K562 (cell line): ENCODE data around the gene RYR1. TPM values are rescaled to one million over a fixed set of nuclear protein-coding genes. Genes with fewer than 3 reads are reported as not detected.

ENCODE experiments used
- ATF7 ChIP-seq: fragments of 450-650 bp; IDR thresholded peaks from 2 replicates; pipeline ENCODE4 v1.7.1; 2014; ENCODE audit warnings: mild to moderate bottlenecking, moderate library complexity
- CHD4 ChIP-seq: fragments of 200-600 bp; sonication (generic); IDR thresholded peaks from 3 replicates; pipeline ENCODE4 v1.6.1; 2012; ENCODE audit warnings: low read depth, mild to moderate bottlenecking, mixed read lengths, low read length, inconsistent platforms; ENCODE audit not compliant: insufficient read depth, insufficient replicate concordance, poor library complexity, severe bottlenecking
- DIDO1 ChIP-seq: fragments of 450-650 bp; IDR thresholded peaks from 2 replicates; pipeline ENCODE4 v1.6.1; 2016; ENCODE audit warnings: low read depth, missing biosample characterization, missing genetic modification characterization
- FOXP1 ChIP-seq: sonication (generic); formaldehyde crosslinking; IDR thresholded peaks from 2 replicates; pipeline ENCODE4 v1.8.0; 2022; ENCODE audit warnings: mild to moderate bottlenecking, missing genetic modification reagents
- HDAC2 ChIP-seq: fragments of 450-650 bp; IDR thresholded peaks from 2 replicates; pipeline ENCODE4 v1.6.1; 2016; ENCODE audit warnings: mild to moderate bottlenecking
- HMG20B ChIP-seq: fragments of 250-450 bp; sonication (Bioruptor Pico); IDR thresholded peaks from 2 replicates; pipeline ENCODE4 v1.5.0; 2021; ENCODE audit warnings: mild to moderate bottlenecking
- KDM4B ChIP-seq, 2 experiments: fragments of 450-650 bp in 1 of 2; sonication (generic) in 1 of 2; IDR thresholded peaks; 2 replicates each; pipeline ENCODE4 v1.6.1; 2016 to 2017; ENCODE audit warnings: borderline replicate concordance in 2 of 2, antibody characterized with exemption in 1 of 2, low read depth in 1 of 2, mild to moderate bottlenecking in 1 of 2
- MYNN ChIP-seq, 2 experiments: sonication (generic); formaldehyde crosslinking in 1 of 2; IDR thresholded peaks; 2 replicates each; pipeline versions ENCODE4 v1.5.0 to v1.6.1; 2016 to 2020; ENCODE audit warnings: antibody characterized with exemption in 1 of 2, missing genetic modification reagents in 1 of 2
- NCOR1 ChIP-seq: fragments of 450-650 bp; IDR thresholded peaks from 2 replicates; pipeline ENCODE4 v1.6.1; 2016; ENCODE audit warnings: mild to moderate bottlenecking, moderate library complexity
- PTRF ChIP-seq: fragments of 450-650 bp; IDR thresholded peaks from 2 replicates; pipeline ENCODE4 v1.6.1; 2016; ENCODE audit warnings: mild to moderate bottlenecking, missing genetic modification characterization, missing compliant biosample characterization
- RBFOX2 ChIP-seq: fragments of 200-400 bp; formaldehyde crosslinking; IDR thresholded peaks from 2 replicates; pipeline ENCODE4 v1.6.1; 2017; ENCODE audit warnings: low read depth, mild to moderate bottlenecking, low read length, moderate library complexity
- TAF7 ChIP-seq: fragments of 450-650 bp; IDR thresholded peaks from 2 replicates; pipeline ENCODE4 v1.6.1; 2016; ENCODE audit warnings: missing genetic modification characterization, missing compliant biosample characterization
- ZBTB8A ChIP-seq: fragments of 450-650 bp; IDR thresholded peaks from 2 replicates; pipeline ENCODE4 v1.6.1; 2018; ENCODE audit warnings: mild to moderate bottlenecking, moderate library complexity; ENCODE audit not compliant: partially characterized antibody
- ZNF23 ChIP-seq: fragments of 250-450 bp; sonication (Bioruptor Pico); IDR thresholded peaks from 2 replicates; pipeline ENCODE4 v1.4.0; 2020; ENCODE audit warnings: mild to moderate bottlenecking
- ZNF253 ChIP-seq: fragments of 250-450 bp; sonication (Bioruptor Pico); conservative IDR thresholded peaks from 2 replicates; pipeline ENCODE4 v1.6.1; 2021; ENCODE audit warnings: mild to moderate bottlenecking
- ZNF717 ChIP-seq: fragments of 250-450 bp; sonication (Bioruptor Pico); IDR thresholded peaks from 2 replicates; pipeline ENCODE4 v1.5.0; 2021
- polyA plus RNA-seq, 8 experiments: library from polyadenylated mRNA; depleted of rRNA in 4 of 8; stranded (reverse) in 5 of 8; unstranded in 3 of 8; fragments of >200 nt; fragmentation: Nextera tagmentation in 2 of 8; fragmentation: Illumina TruSeq in 1 of 8; extraction: Ambion mirVana in 2 of 8; extraction: Trizol in 1 of 8; gene quantifications; 2 replicates each; pipeline versions ENCODE4 v1.2.1 to v1.2.3, GENCODE V29; 2011 to 2014; ENCODE audit warnings: inconsistent platforms in 1 of 8, missing spikeins in 1 of 8
- total RNA-seq, 7 experiments: library from RNA; depleted of rRNA in 6 of 7; stranded (reverse); fragments of >200 nt in 6 of 7; fragmentation: Illumina TruSeq in 2 of 7; extraction: Trizol in 2 of 7; gene quantifications; 2 replicates each; pipeline versions ENCODE4 v1.2.1 to v1.2.3, GENCODE V29; 2011 to 2021; ENCODE audit warnings: low replicate concordance in 1 of 7
- TF ChIP-seq, protein P1 (sequence below), 2 experiments: fragments of 450-650 bp; conservative IDR thresholded peaks; 2 replicates each; pipeline ENCODE4 v1.6.1; 2017; ENCODE audit warnings: mild to moderate bottlenecking in 2 of 2, moderate library complexity in 2 of 2
- TF ChIP-seq, protein P2 (sequence below): sonication (generic); formaldehyde crosslinking; IDR thresholded peaks from 2 replicates; pipeline ENCODE4 v1.8.0; 2022; ENCODE audit warnings: mild to moderate bottlenecking, missing genetic modification reagents
- TF ChIP-seq, protein P3 (sequence below): conservative IDR thresholded peaks from 2 replicates; pipeline ENCODE4 v1.6.1; 2011; ENCODE audit warnings: low read depth, mild to moderate bottlenecking, low read length; ENCODE audit not compliant: control insufficient read depth
- TF ChIP-seq, protein P4 (sequence below), 3 experiments: IDR thresholded peaks in 2 of 3; conservative IDR thresholded peaks in 1 of 3; 2 replicates each; pipeline ENCODE4 v1.5.1; 2011 to 2012; ENCODE audit warnings: low read length in 3 of 3, mild to moderate bottlenecking in 3 of 3, control low read depth in 2 of 3, improper control_type of control experiment in 1 of 3, inconsistent platforms in 1 of 3, low read depth in 1 of 3, mixed read lengths in 1 of 3, moderate library complexity in 1 of 3; ENCODE audit not compliant: insufficient read depth in 2 of 3
- TF ChIP-seq, protein P5 (sequence below), 2 experiments: IDR thresholded peaks; 2 replicates each; pipeline ENCODE4 v1.6.1; 2011; ENCODE audit warnings: borderline replicate concordance in 1 of 2, control low read depth in 1 of 2, low read depth in 1 of 2, low read length in 1 of 2, mild to moderate bottlenecking in 1 of 2, mixed read lengths in 1 of 2, moderate library complexity in 1 of 2; ENCODE audit not compliant: insufficient read depth in 1 of 2, insufficient read length in 1 of 2, poor library complexity in 1 of 2, severe bottlenecking in 1 of 2; ENCODE audit errors: extremely low read depth in 1 of 2

The RYR1 gene
- total and polyA plus RNA-seq, 9 of the 15 experiments (the other 6 are each of a cell fraction or from before 2014, with no cell fraction given): 0.11 to 7.4 (median 3.7) TPM

DNA sequence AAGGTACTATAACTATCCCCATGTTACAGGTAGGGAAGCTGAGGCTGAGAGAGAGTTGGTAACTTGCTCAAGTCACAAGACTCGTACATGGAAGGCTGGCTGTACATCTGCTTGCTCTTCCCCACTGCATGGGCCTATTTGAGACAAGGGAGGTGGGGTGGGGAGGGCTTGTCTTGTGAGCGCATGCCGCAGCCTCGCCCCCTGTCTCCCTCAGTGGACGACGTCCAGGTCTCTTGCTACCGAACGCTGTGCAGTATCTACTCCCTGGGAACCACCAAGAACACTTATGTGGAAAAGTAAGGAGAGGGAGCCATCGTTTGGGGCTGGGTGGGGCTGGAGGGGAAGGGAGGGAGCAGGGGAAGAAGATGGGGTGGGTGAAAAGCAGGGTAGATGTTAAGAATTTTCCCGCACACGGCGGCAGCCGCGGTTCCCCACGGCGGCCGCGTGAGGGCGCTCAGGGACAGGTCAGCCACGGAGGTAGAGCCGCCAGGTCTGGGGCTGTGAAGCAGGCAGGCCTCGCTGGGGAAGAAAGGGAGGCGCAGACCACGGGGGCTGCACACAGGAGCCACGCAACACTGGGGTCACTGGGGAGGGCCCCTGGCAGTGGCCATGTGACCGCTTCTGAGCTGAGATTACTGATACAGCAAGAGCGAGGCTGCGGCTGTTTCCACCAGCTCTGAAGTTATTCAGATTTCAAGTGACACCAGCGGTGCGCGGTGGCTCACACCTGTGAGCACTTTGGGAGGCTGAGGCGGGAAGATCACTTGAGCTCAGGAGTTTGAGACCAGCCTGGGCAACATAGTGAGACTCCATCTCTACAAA, 81.5 kb downstream of the RYR1 start (continued):
- TF ChIP-seq, protein P1, sequence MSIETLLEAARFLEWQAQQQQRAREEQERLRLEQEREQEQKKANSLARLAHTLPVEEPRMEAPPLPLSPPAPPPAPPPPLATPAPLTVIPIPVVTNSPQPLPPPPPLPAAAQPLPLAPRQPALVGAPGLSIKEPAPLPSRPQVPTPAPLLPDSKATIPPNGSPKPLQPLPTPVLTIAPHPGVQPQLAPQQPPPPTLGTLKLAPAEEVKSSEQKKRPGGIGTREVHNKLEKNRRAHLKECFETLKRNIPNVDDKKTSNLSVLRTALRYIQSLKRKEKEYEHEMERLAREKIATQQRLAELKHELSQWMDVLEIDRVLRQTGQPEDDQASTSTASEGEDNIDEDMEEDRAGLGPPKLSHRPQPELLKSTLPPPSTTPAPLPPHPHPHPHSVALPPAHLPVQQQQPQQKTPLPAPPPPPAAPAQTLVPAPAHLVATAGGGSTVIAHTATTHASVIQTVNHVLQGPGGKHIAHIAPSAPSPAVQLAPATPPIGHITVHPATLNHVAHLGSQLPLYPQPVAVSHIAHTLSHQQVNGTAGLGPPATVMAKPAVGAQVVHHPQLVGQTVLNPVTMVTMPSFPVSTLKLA (conservative IDR thresholded peaks at IDR 0.05): peak in 1 of 2 experiments; percentile 38; a peak in 1 of 4 replicates
- TF ChIP-seq ZNF253 (CRISPR knock-in tag): no peak
- no peak for TF ChIP-seq DIDO1 (tag)
- no peak for TF ChIP-seq ATF7
- TF ChIP-seq RBFOX2: no peak
- no peak for TF ChIP-seq MYNN (IDR thresholded peaks at IDR 0.05)
- TF ChIP-seq MYNN (CRISPR knock-in tag; IDR thresholded peaks at IDR 0.05): no peak
- TF ChIP-seq CHD4: no peak
- TF ChIP-seq PTRF (tag): no peak
- no peak for TF ChIP-seq HMG20B (CRISPR knock-in tag)
- TF ChIP-seq ZNF717 (CRISPR knock-in tag): no peak
- TF ChIP-seq KDM4B (IDR thresholded peaks at IDR 0.05; ENCODE audit: borderline replicate concordance in 2 of 2, low read depth in 1 of 2): 0 out of 4 replicates have a peak, but pooled peaks of 1 of the 2 experiments have one; percentile 29
- TF ChIP-seq FOXP1 (CRISPR knock-in tag): no peak
- TF ChIP-seq, protein P2, sequence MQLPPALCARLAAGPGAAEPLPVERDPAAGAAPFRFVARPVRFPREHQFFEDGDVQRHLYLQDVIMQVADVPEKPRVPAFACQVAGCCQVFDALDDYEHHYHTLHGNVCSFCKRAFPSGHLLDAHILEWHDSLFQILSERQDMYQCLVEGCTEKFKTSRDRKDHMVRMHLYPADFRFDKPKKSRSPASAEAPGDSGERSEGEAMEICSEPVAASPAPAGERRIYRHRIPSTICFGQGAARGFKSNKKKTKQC: no peak
- no peak for TF ChIP-seq NCOR1
- no peak for TF ChIP-seq TAF7
- TF ChIP-seq ZNF23 (CRISPR knock-in tag): no peak
- TF ChIP-seq, protein P3, sequence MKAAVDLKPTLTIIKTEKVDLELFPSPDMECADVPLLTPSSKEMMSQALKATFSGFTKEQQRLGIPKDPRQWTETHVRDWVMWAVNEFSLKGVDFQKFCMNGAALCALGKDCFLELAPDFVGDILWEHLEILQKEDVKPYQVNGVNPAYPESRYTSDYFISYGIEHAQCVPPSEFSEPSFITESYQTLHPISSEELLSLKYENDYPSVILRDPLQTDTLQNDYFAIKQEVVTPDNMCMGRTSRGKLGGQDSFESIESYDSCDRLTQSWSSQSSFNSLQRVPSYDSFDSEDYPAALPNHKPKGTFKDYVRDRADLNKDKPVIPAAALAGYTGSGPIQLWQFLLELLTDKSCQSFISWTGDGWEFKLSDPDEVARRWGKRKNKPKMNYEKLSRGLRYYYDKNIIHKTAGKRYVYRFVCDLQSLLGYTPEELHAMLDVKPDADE: no peak
- TF ChIP-seq, protein P4, sequence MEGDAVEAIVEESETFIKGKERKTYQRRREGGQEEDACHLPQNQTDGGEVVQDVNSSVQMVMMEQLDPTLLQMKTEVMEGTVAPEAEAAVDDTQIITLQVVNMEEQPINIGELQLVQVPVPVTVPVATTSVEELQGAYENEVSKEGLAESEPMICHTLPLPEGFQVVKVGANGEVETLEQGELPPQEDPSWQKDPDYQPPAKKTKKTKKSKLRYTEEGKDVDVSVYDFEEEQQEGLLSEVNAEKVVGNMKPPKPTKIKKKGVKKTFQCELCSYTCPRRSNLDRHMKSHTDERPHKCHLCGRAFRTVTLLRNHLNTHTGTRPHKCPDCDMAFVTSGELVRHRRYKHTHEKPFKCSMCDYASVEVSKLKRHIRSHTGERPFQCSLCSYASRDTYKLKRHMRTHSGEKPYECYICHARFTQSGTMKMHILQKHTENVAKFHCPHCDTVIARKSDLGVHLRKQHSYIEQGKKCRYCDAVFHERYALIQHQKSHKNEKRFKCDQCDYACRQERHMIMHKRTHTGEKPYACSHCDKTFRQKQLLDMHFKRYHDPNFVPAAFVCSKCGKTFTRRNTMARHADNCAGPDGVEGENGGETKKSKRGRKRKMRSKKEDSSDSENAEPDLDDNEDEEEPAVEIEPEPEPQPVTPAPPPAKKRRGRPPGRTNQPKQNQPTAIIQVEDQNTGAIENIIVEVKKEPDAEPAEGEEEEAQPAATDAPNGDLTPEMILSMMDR (IDR thresholded peaks at IDR 0.05 in 2 of 3, conservative IDR thresholded peaks at IDR 0.05 in 1 of 3; ENCODE audit: insufficient read depth in 2 of 3, low read depth in 1 of 3, low read length in 3 of 3): peak; percentile 86 to 93 (median 90)
- TF ChIP-seq, protein P5, sequence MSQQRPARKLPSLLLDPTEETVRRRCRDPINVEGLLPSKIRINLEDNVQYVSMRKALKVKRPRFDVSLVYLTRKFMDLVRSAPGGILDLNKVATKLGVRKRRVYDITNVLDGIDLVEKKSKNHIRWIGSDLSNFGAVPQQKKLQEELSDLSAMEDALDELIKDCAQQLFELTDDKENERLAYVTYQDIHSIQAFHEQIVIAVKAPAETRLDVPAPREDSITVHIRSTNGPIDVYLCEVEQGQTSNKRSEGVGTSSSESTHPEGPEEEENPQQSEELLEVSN (IDR thresholded peaks at IDR 0.05; ENCODE audit: borderline replicate concordance in 1 of 2, extremely low read depth in 1 of 2, insufficient read depth in 1 of 2, insufficient read length in 1 of 2, low read depth in 1 of 2, low read length in 1 of 2, poor library complexity in 1 of 2, severe bottlenecking in 1 of 2): peak in 1 of 2 experiments; percentile 36
- no peak for TF ChIP-seq HDAC2
- no peak for TF ChIP-seq ZBTB8A
